Stomach (tissue), 9 donors: Measurements from ENCODE around the gene LTBP4. TPM values are rescaled to one million over a fixed set of nuclear protein-coding genes. Genes with fewer than 3 reads are reported as not detected.
"Not testable (repeated sequence)": the region's sequence is repeated elsewhere in the genome, so short reads cannot be mapped to it uniquely, and the experiment has no call there.

Experiments used
- DNase-seq, 2 donors: peaks; one replicate each; pipeline versions ENCODE4 v3.0.0 to v3.0.0-alpha.2; 2013 to 2019
- H3K27ac ChIP-seq, 5 donors: fragments of 200-600 bp in 4 of 5; sonication (generic) in 4 of 5; one replicate each; pipeline ENCODE4 v1.5.1; 2013 to 2019; ENCODE audit warnings: mild to moderate bottlenecking in 1 of 5, moderate library complexity in 1 of 5
- H3K27me3 ChIP-seq, 3 donors: fragments of 200-600 bp; sonication (generic); one replicate each; pipeline ENCODE4 v1.5.1; 2017 to 2019; ENCODE audit warnings: mixed run types in 1 of 3
- H3K36me3 ChIP-seq, 4 donors: fragments of 200-600 bp; sonication (generic); 1 replicate in 3 of 4; 2 replicates in 1 of 4; pipeline ENCODE4 v1.5.1; 2016 to 2019
- H3K4me1 ChIP-seq, 4 donors: fragments of 200-600 bp; sonication (generic); one replicate each; pipeline ENCODE4 v1.5.1; 2016 to 2019
- H3K4me3 ChIP-seq, 4 donors: fragments of 200-600 bp; sonication (generic) in 3 of 4; one replicate each; pipeline ENCODE4 v1.5.1; 2016 to 2019; ENCODE audit warnings: mild to moderate bottlenecking in 1 of 4
- H3K9me3 ChIP-seq, 4 donors: fragments of 200-600 bp; sonication (generic); one replicate each; pipeline ENCODE4 v1.5.1; 2016 to 2019
- CTCF ChIP-seq, 7 experiments: fragments of 450-650 bp in 4 of 7; fragments of 200-600 bp in 3 of 7; sonication (generic) in 3 of 7; IDR thresholded peaks; one replicate each; pipeline ENCODE4 v1.5.1; 2016 to 2019; ENCODE audit warnings: antibody characterized with exemption in 7 of 7, control low read depth in 2 of 7, mild to moderate bottlenecking in 1 of 7
- EP300 ChIP-seq: sonication (generic); formaldehyde crosslinking; IDR thresholded peaks from one replicate; pipeline ENCODE4 v1.6.1; 2017; ENCODE audit warnings: antibody characterized with exemption
- POLR2A ChIP-seq, 4 donors: fragments of 450-650 bp; IDR thresholded peaks; one replicate each; pipeline ENCODE4 v1.6.1; 2016; ENCODE audit warnings: antibody characterized with exemption in 4 of 4, control low read depth in 2 of 4, mild to moderate bottlenecking in 1 of 4, moderate library complexity in 1 of 4
- POLR2AphosphoS5 ChIP-seq, 3 donors: sonication (generic); formaldehyde crosslinking; IDR thresholded peaks; one replicate each; pipeline ENCODE4 v1.6.1; 2016; ENCODE audit warnings: antibody characterized with exemption in 3 of 3
- WGBS, 5 donors: extraction: QIAGEN DNeasy Blood & Tissue Kit in 3 of 5; methylation state at CpG; one replicate each; pipeline versions ENCODE4 v1.1.5 to v1.1.7; 2013 to 2018; 5-methylcytosine and 5-hydroxymethylcytosine counted together
- intact Hi-C: fragments of 100-400 bp; cut with DNase I; formaldehyde crosslinking; loops from one replicate; pipeline ENCODE4 v1.15.1; 2023; ENCODE audit warnings: low total_unique reads
- polyA plus RNA-seq, 3 donors: library from polyadenylated mRNA; stranded (reverse); fragments of 200-250 nt; gene quantifications; one replicate each; pipeline ENCODE4 v1.2.3, GENCODE V29; 2013
- total RNA-seq, 5 donors: library from RNA; depleted of rRNA; stranded (reverse); fragments of >200 nt; gene quantifications; one replicate each; pipeline versions ENCODE4 v1.1.0 to v1.2.3, GENCODE V29; 2014 to 2016
- donor health status: healthy with polysubstance abuse.
- donor health status: Bipolar disorder and iron deficiency.
- donor health status: healthy.

LTBP4 gene
- total and polyA plus RNA-seq, 8 donors, result 66.1 to 1,027 (median 139) TPM

GRCh38 chr19:40560092-40560507, 41.1 kb upstream of the LTBP4 start:
- TF ChIP-seq POLR2AphosphoS5 (IDR thresholded peaks at IDR 0.05) (no peak), EP300 (no peak), CTCF (IDR thresholded peaks at IDR 0.05) (no peak), POLR2A (IDR thresholded peaks at IDR 0.05) (no peak)
- DNase-seq, result no peak
- peaks cover 0 to 16% (median 0%) of the 10 kb centered on the region in 4 donors for H3K36me3 ChIP-seq
- H3K4me3 ChIP-seq, result no peak overlapping the region
- peaks cover 0 to 56% (median 6%) of the 10 kb centered on the region in 3 donors for H3K27me3 ChIP-seq
- WGBS, 5 donors, result 61 to 69% (median 63%) methylated on average over 16 to 20 of the region's 20 CpGs
- intact Hi-C loops, result no loop called here
- H3K4me1 ChIP-seq, result no peaks in the 10 kb centered on the region
- no peak overlapping the region for H3K27ac ChIP-seq
- H3K9me3 ChIP-seq, result no peaks in the 10 kb centered on the region

GRCh38 chr19:40561947-40562346, 39.2 kb upstream of the LTBP4 start:
- WGBS, 5 donors, result 65 to 71% (median 68%) methylated on average over 4 of the region's 4 CpGs
- H3K27ac ChIP-seq, result no peak overlapping the region

GRCh38 chr19:40564535-40564934, 36.6 kb upstream of the LTBP4 start:
- H3K4me1 ChIP-seq, result peaks cover 9 to 15% (median 12%) of the 10 kb centered on the region in 4 donors
- peaks cover 0 to 13% (median 0%) of the 10 kb centered on the region in 4 donors for H3K36me3 ChIP-seq
- WGBS, 5 donors, result 79 to 100% (median 91%) methylated on average over 1 of the region's 1 CpG
- H3K27ac ChIP-seq, intact Hi-C loops, H3K9me3 ChIP-seq, DNase-seq, H3K4me3 ChIP-seq: not testable (repeated sequence)
- H3K27me3 ChIP-seq, result peaks cover 12 to 73% (median 43%) of the 10 kb centered on the region in 3 donors

More at GRCh38 chr19:40561947-40562346, 39.2 kb upstream of the LTBP4 start:
- TF ChIP-seq EP300 (no peak), POLR2A (IDR thresholded peaks at IDR 0.05) (no peak), POLR2AphosphoS5 (IDR thresholded peaks at IDR 0.05) (no peak), CTCF (IDR thresholded peaks at IDR 0.05) (no peak)
- DNase-seq, result no peak
- Histone ChIP-seq H3K36me3 (peaks cover 0 to 16% (median 0%) of the 10 kb centered on the region in 4 donors), H3K27me3 (peaks cover 6 to 59% (median 24%) of the 10 kb centered on the region in 3 donors), H3K9me3 (no peaks in the 10 kb centered on the region), H3K4me3 (no peak overlapping the region), H3K4me1 (peaks cover 0 to under 1% (median under 1%) of the 10 kb centered on the region in 4 donors)
- intact Hi-C loops, result no loop called here

- Histone ChIP-seq H3K4me1 (peaks cover 9 to 20% (median 17%) of the 10 kb centered on the region in 4 donors), H3K27me3 (peaks cover 12 to 64% (median 42%) of the 10 kb centered on the region in 3 donors), H3K27ac (no peak overlapping the region), H3K9me3 (no peaks in the 10 kb centered on the region), H3K36me3 (peaks cover 0 to 4% (median 0%) of the 10 kb centered on the region in 4 donors), H3K4me3 (no peak overlapping the region)
- WGBS, 5 donors, result 62 to 76% (median 69%) methylated on average over 2 to 7 of the region's 7 CpGs
- intact Hi-C loops, result no loop called here
- no peak for DNase-seq
- TF ChIP-seq EP300 (no peak), POLR2AphosphoS5 (IDR thresholded peaks at IDR 0.05) (no peak), CTCF (IDR thresholded peaks at IDR 0.05) (no peak), POLR2A (IDR thresholded peaks at IDR 0.05) (no peak)
These were observed 35.8 kb upstream of the LTBP4 start for GRCh38 chr19:40565355-40565754.

- peaks cover 13 to 24% (median 19%) of the 10 kb centered on the region in 4 donors for H3K4me1 ChIP-seq
- no peak for TF ChIP-seq CTCF (IDR thresholded peaks at IDR 0.05)
- TF ChIP-seq POLR2AphosphoS5 (IDR thresholded peaks at IDR 0.05), result no peak
- TF ChIP-seq POLR2A (IDR thresholded peaks at IDR 0.05), result no peak
- TF ChIP-seq EP300, result no peak
- H3K36me3 ChIP-seq, result no peaks in the 10 kb centered on the region
- 39 to 73% (median 53%) methylated on average over 9 to 14 of the region's 14 CpGs for WGBS, 5 donors
- peaks cover 12 to 59% (median 39%) of the 10 kb centered on the region in 3 donors for H3K27me3 ChIP-seq
- H3K9me3 ChIP-seq, result no peaks in the 10 kb centered on the region
- no peak overlapping the region for H3K27ac ChIP-seq
- no peak overlapping the region for H3K4me3 ChIP-seq
- intact Hi-C loops, result no loop called here
- DNase-seq, result no peak
These were observed 35.2 kb upstream of the LTBP4 start for GRCh38 chr19:40565910-40566495.
